Measurements from ENCODE around the gene DOCK6. TPM values are rescaled to one million over a fixed set of nuclear protein-coding genes. Genes with fewer than 3 reads are reported as not detected.

The DOCK6 gene
- total RNA-seq, 1 donor from 2014 or later = 43.2 TPM

- Histone ChIP-seq H3K36me3 (peaks cover 100% of the 10 kb centered on the region), H3K9me3 (replicated peaks) (no peaks in the 10 kb centered on the region), H3K27me3 (ENCODE audit: low read depth) (no peaks in the 10 kb centered on the region), H3K27ac (replicated peaks) (no peak overlapping the region), H3K4me1 (peaks cover 16% of the 10 kb centered on the region), H3K4me3 (no peak overlapping the region)
- TF ChIP-seq CTCF (IDR thresholded peaks at IDR 0.05; ENCODE audit: borderline replicate concordance) = no peak
- intact Hi-C loops (cut with micrococcal nuclease) = no loop called here
- no peak for DNase-seq
Observed at GRCh38 chr19:11173516-11174155, 88.7 kb downstream of the DOCK6 start.

DNA sequence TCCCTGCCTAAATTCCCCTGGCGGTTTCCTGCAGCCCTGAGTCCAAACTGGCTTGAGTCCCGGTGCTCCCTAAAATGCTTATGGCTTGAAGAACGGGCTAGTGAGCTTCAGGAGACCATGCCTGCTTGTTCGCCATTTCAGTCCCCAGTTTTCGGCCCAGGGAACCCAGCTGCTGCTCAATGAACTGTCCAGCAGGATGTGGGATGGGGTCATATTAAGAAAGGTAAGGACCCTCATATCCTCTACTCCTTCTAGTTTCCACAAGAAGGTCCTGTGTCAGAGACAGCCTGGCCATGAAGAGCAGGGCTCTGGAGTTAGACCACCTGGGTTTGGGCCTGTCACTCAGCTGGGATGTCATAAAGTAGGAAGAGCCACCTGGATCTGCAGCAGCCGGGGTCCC lies 89.7 kb downstream of the DOCK6 start:
- no peak for DNase-seq
- Histone ChIP-seq H3K27ac (replicated peaks) (peak overlapping the region; percentile 30), H3K4me3 (no peak overlapping the region), H3K4me1 (peaks cover 12% of the 10 kb centered on the region), H3K27me3 (ENCODE audit: low read depth) (no peaks in the 10 kb centered on the region), H3K36me3 (peaks cover 100% of the 10 kb centered on the region), H3K9me3 (replicated peaks) (no peaks in the 10 kb centered on the region)
- intact Hi-C loops (cut with micrococcal nuclease) = no loop called here
- TF ChIP-seq CTCF (IDR thresholded peaks at IDR 0.05; ENCODE audit: borderline replicate concordance) = no peak

- intact Hi-C loops (cut with micrococcal nuclease) = no loop called here
- Histone ChIP-seq H3K4me1 (peaks cover 21% of the 10 kb centered on the region), H3K4me3 (no peak overlapping the region), H3K27me3 (ENCODE audit: low read depth) (no peaks in the 10 kb centered on the region), H3K27ac (replicated peaks) (peak overlapping the region; percentile 86), H3K36me3 (peaks cover 100% of the 10 kb centered on the region), H3K9me3 (replicated peaks) (no peaks in the 10 kb centered on the region)
- DNase-seq = no peak
- TF ChIP-seq CTCF (IDR thresholded peaks at IDR 0.05; ENCODE audit: borderline replicate concordance) = no peak
Observed at GRCh38 chr19:11171144-11171543, 91.2 kb downstream of the DOCK6 start.

DNA sequence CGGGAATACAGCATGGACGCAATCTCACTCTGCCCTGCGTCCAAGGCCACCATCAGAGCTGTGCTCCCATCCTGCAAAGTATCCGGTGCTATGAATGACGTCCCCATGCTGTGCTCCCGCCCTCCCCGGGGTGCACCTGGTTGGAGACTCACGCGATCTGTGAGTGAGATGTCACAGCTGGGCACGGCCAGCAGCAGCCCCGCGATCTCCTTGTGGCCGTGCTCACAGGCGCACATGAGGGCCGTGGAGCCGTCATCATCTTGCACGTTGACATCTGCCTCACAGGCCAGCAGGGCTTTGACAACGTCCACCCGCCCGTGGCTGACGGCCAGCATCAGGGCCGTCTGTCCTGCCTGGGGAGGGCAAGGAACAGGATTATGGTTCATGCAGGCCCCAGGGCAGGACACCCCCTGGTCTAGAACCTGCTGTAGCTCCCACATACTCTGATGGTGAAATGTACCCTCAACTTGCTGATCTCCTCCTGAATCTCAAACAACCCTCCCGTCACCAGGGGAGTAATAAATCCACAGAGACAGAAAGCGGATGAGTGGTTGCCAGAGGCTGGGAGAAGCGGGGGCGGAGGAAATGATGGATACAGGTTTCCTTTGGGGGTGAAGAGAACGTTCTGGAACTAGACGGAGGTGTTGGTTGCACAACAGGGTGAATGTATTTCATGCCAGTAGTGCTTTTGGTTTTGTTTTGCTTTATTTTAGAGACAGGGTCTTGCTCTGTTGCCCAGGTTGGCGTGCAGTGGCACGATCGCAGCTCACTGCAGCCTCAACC lies 92.2 kb downstream of the DOCK6 start:
- TF ChIP-seq CTCF (IDR thresholded peaks at IDR 0.05; ENCODE audit: borderline replicate concordance) = no peak
- H3K36me3 ChIP-seq = peaks cover 97% of the 10 kb centered on the region

DNA sequence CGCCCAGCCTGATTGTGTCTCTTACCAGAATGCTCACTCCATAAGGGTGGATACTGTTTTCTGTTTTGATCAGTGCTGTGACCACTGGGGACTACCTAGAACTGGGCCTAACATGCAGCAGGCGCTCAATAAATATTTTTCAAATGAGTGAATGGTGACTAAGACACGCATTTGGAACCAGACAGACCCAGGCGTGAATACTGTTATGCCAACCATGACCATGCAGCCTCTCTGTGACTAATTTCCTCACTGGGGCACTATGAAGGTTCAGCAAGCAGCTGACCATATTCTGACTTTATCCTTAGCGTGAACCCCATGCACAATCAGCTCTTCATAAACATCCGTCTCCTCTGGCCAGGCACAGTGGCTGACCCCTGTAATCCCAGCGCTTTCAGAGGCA lies 93.8 kb downstream of the DOCK6 start:
- Histone ChIP-seq H3K27ac (replicated peaks) (peak overlapping the region; percentile 86), H3K4me1 (peaks cover 47% of the 10 kb centered on the region), H3K9me3 (replicated peaks) (no peaks in the 10 kb centered on the region), H3K27me3 (ENCODE audit: low read depth) (no peaks in the 10 kb centered on the region), H3K36me3 (peaks cover 89% of the 10 kb centered on the region), H3K4me3 (no peak overlapping the region)
- DNase-seq = no peak
- TF ChIP-seq CTCF (IDR thresholded peaks at IDR 0.05; ENCODE audit: borderline replicate concordance) = no peak
- intact Hi-C loops (cut with micrococcal nuclease) = no loop called here

More for the DNA sequence above, 92.2 kb downstream of the DOCK6 start:
- H3K4me1 ChIP-seq = peaks cover 32% of the 10 kb centered on the region
- no peaks in the 10 kb centered on the region for H3K9me3 ChIP-seq (replicated peaks)
- H3K27ac ChIP-seq (replicated peaks) = peak overlapping the region; percentile 86
- intact Hi-C loops (cut with micrococcal nuclease) = no loop called here
- H3K4me3 ChIP-seq = no peak overlapping the region
- no peaks in the 10 kb centered on the region for H3K27me3 ChIP-seq (ENCODE audit: low read depth)
- DNase-seq = no peak

Measured in left ventricle myocardium inferior (tissue), 1 donor.